KOPT-K1 (cell line): ENCODE results near the gene MED16.
"Not testable (repeated sequence)": the region's sequence is repeated elsewhere in the genome, so short reads cannot be mapped to it uniquely, and the experiment has no call there.

Source experiments
- H3K27ac ChIP-seq: fragments of 200-600 bp; sonication (generic); 2 replicates; pipeline ENCODE4 v1.5.1; 2016; ENCODE audit warnings: antibody characterized with exemption, mild to moderate bottlenecking, low read depth, low read length; ENCODE audit not compliant: poor library complexity, severe bottlenecking
- H3K36me3 ChIP-seq: fragments of 200-600 bp; sonication (generic); 2 replicates; pipeline ENCODE4 v1.5.1; 2017; ENCODE audit warnings: antibody characterized with exemption, mild to moderate bottlenecking, low read length, moderate library complexity; ENCODE audit not compliant: insufficient read depth
- H3K9me3 ChIP-seq: fragments of 200-600 bp; sonication (generic); 2 replicates; pipeline ENCODE4 v1.5.1; 2017; ENCODE audit warnings: antibody characterized with exemption, low read length, mild to moderate bottlenecking; ENCODE audit not compliant: insufficient read depth, poor library complexity, severe bottlenecking

Gene MED16

GRCh38 chr19:890831-891230 lies 2.2 kb downstream of the MED16 start:
- no peak overlapping the region for H3K27ac ChIP-seq
- H3K9me3 ChIP-seq, result no peaks in the 10 kb centered on the region
- peaks cover 39% of the 10 kb centered on the region for H3K36me3 ChIP-seq

- Histone ChIP-seq H3K9me3 (no peaks in the 10 kb centered on the region), H3K36me3 (peaks cover 49% of the 10 kb centered on the region), H3K27ac (no peak overlapping the region)
Measured at GRCh38 chr19:889662-890295, 3.2 kb downstream of the MED16 start.

- no peaks in the 10 kb centered on the region for H3K9me3 ChIP-seq
- peaks cover 56% of the 10 kb centered on the region for H3K36me3 ChIP-seq
- no peak overlapping the region for H3K27ac ChIP-seq
Measured at GRCh38 chr19:888581-889385, 4.2 kb downstream of the MED16 start.

- H3K36me3 ChIP-seq, result peaks cover 67% of the 10 kb centered on the region
- H3K27ac ChIP-seq, result no peak overlapping the region
- no peaks in the 10 kb centered on the region for H3K9me3 ChIP-seq
Measured at GRCh38 chr19:887599-887998, 5.4 kb downstream of the MED16 start.

GRCh38 chr19:887072-887471 lies 5.9 kb downstream of the MED16 start:
- Histone ChIP-seq H3K36me3 (peaks cover 72% of the 10 kb centered on the region), H3K9me3 (no peaks in the 10 kb centered on the region), H3K27ac (no peak overlapping the region)

GRCh38 chr19:885536-886224 lies 7.3 kb downstream of the MED16 start:
- peaks cover 83% of the 10 kb centered on the region for H3K36me3 ChIP-seq
- no peak overlapping the region for H3K27ac ChIP-seq

GRCh38 chr19:884420-885211 lies 8.4 kb downstream of the MED16 start:
- no peak overlapping the region for H3K27ac ChIP-seq
- peaks cover 77% of the 10 kb centered on the region for H3K36me3 ChIP-seq
- H3K9me3 ChIP-seq, result no peaks in the 10 kb centered on the region

More at GRCh38 chr19:885536-886224, 7.3 kb downstream of the MED16 start:
- no peaks in the 10 kb centered on the region for H3K9me3 ChIP-seq

- no peaks in the 10 kb centered on the region for H3K9me3 ChIP-seq
- H3K27ac ChIP-seq, result no peak overlapping the region
- peaks cover 69% of the 10 kb centered on the region for H3K36me3 ChIP-seq
Measured at GRCh38 chr19:883661-884211, 9.3 kb downstream of the MED16 start.

- H3K36me3 ChIP-seq, result peaks cover 64% of the 10 kb centered on the region
- H3K9me3 ChIP-seq, result no peaks in the 10 kb centered on the region
- no peak overlapping the region for H3K27ac ChIP-seq
Measured at GRCh38 chr19:882871-883497, 10.0 kb downstream of the MED16 start.

- Histone ChIP-seq H3K9me3 (no peaks in the 10 kb centered on the region), H3K27ac (no peak overlapping the region), H3K36me3 (peaks cover 53% of the 10 kb centered on the region; the same call in 1 of the 2 replicates)
Measured at GRCh38 chr19:881385-882071, 11.5 kb downstream of the MED16 start.

- Histone ChIP-seq H3K27ac (no peak overlapping the region), H3K9me3 (no peaks in the 10 kb centered on the region), H3K36me3 (peaks cover 49% of the 10 kb centered on the region; the same call in 1 of the 2 replicates)
Measured at GRCh38 chr19:879711-880438, 13.1 kb downstream of the MED16 start.

- H3K9me3 ChIP-seq, H3K27ac ChIP-seq: not testable (repeated sequence)
- peaks cover 53% of the 10 kb centered on the region; the same call in 1 of the 2 replicates for H3K36me3 ChIP-seq
Measured at GRCh38 chr19:878751-879561, 14.0 kb downstream of the MED16 start.
